HG03378 (cell line): ENCODE data around the gene ASCC2.

Source experiments
- ATAC-seq: cut with Tn5 transposase; IDR thresholded peaks from one replicate; pipeline ENCODE4 v1.9.1; 2021; ENCODE audit warnings: mild to moderate bottlenecking, moderate library complexity; ENCODE audit not compliant: unreplicated experiment

The ASCC2 gene

GRCh38 chr22:29819501-29819900, 18.6 kb downstream of the ASCC2 start:
- no peak for ATAC-seq

GRCh38 chr22:29817724-29818123, 20.4 kb downstream of the ASCC2 start:
- no peak for ATAC-seq

- no peak for ATAC-seq
These were observed 21.1 kb downstream of the ASCC2 start for GRCh38 chr22:29816980-29817379.

GRCh38 chr22:29816539-29816938, 21.5 kb downstream of the ASCC2 start:
- no peak for ATAC-seq

GRCh38 chr22:29816128-29816527, 21.9 kb downstream of the ASCC2 start:
- ATAC-seq, result no peak

GRCh38 chr22:29815580-29815979, 22.5 kb downstream of the ASCC2 start:
- no peak for ATAC-seq

GRCh38 chr22:29814003-29814402, 24.1 kb downstream of the ASCC2 start:
- no peak for ATAC-seq

- ATAC-seq, result no peak
These were observed 24.5 kb downstream of the ASCC2 start for GRCh38 chr22:29813563-29813962.

- no peak for ATAC-seq
These were observed 24.9 kb downstream of the ASCC2 start for GRCh38 chr22:29813126-29813525.

- ATAC-seq, result no peak
These were observed 26.7 kb downstream of the ASCC2 start for GRCh38 chr22:29811377-29811776.

GRCh38 chr22:29810216-29810615, 27.9 kb downstream of the ASCC2 start:
- no peak for ATAC-seq

- ATAC-seq, result no peak
These were observed 31.9 kb downstream of the ASCC2 start for GRCh38 chr22:29806196-29806595.

GRCh38 chr22:29804985-29805384, 33.1 kb downstream of the ASCC2 start:
- ATAC-seq, result no peak

- no peak for ATAC-seq
These were observed 34.9 kb downstream of the ASCC2 start for GRCh38 chr22:29803190-29803589.

GRCh38 chr22:29801796-29802195, 36.3 kb downstream of the ASCC2 start:
- ATAC-seq, result no peak

- ATAC-seq, result no peak
These were observed 36.9 kb downstream of the ASCC2 start for GRCh38 chr22:29801153-29801552.

- no peak for ATAC-seq
These were observed 38.8 kb downstream of the ASCC2 start for GRCh38 chr22:29799217-29799680.

GRCh38 chr22:29798801-29799200, 39.3 kb downstream of the ASCC2 start:
- ATAC-seq, result no peak

GRCh38 chr22:29798318-29798717, 39.8 kb downstream of the ASCC2 start:
- no peak for ATAC-seq

GRCh38 chr22:29797351-29797750, 40.7 kb downstream of the ASCC2 start:
- ATAC-seq, result no peak

- no peak for ATAC-seq
These were observed 42.4 kb downstream of the ASCC2 start for GRCh38 chr22:29795663-29796062.

- ATAC-seq, result no peak
These were observed 44.7 kb downstream of the ASCC2 start for GRCh38 chr22:29793396-29793795.

GRCh38 chr22:29790061-29790460, 48.0 kb downstream of the ASCC2 start:
- ATAC-seq, result no peak
